Glutamatergic neuron (in vitro differentiated cells): Measurements from ENCODE around the gene CRYBG1. TPM values are rescaled to one million over a fixed set of nuclear protein-coding genes. Genes with fewer than 3 reads are reported as not detected.

Experiments
- DNase-seq: peaks from one replicate; pipeline ENCODE4 v3.0.0; 2022
- H3K27ac Mint-ChIP-seq: one replicate; pipeline ENCODE4 v1.8.0; 2020; ENCODE audit warnings: mild to moderate bottlenecking, mixed read lengths, inconsistent platforms; ENCODE audit not compliant: unreplicated experiment
- H3K27me3 Mint-ChIP-seq: one replicate; pipeline ENCODE4 v1.8.0; 2020; ENCODE audit warnings: mild to moderate bottlenecking, moderate library complexity, mixed read lengths, inconsistent platforms; ENCODE audit not compliant: unreplicated experiment
- H3K36me3 Mint-ChIP-seq: one replicate; pipeline ENCODE4 v1.8.0; 2020; ENCODE audit warnings: mild to moderate bottlenecking, mixed read lengths, inconsistent platforms; ENCODE audit not compliant: unreplicated experiment
- H3K4me1 Mint-ChIP-seq: one replicate; pipeline ENCODE4 v1.8.0; 2020; ENCODE audit warnings: mild to moderate bottlenecking, low read depth, mixed read lengths, inconsistent platforms; ENCODE audit not compliant: unreplicated experiment
- H3K4me3 Mint-ChIP-seq: one replicate; pipeline ENCODE4 v1.8.0; 2020; ENCODE audit warnings: mild to moderate bottlenecking, mixed read lengths, inconsistent platforms; ENCODE audit not compliant: unreplicated experiment
- H3K9me3 Mint-ChIP-seq: one replicate; pipeline ENCODE4 v1.8.0; 2020; ENCODE audit warnings: mild to moderate bottlenecking, moderate library complexity, mixed read lengths, inconsistent platforms; ENCODE audit not compliant: unreplicated experiment
- total RNA-seq: library from RNA; stranded (reverse); fragmentation: NEBNext Ultra II Directional; extraction: Animal tissue kit (Norgen Biotek cat#: 25700); gene quantifications from one replicate; pipeline ENCODE4 v1.2.1, GENCODE V29; 2021; ENCODE audit not compliant: unreplicated experiment
- TF ChIP-seq, protein P1 (sequence below): fragments of 200-600 bp; sonication (generic); IDR thresholded peaks from one replicate; pipeline ENCODE4 v1.5.0; 2021; ENCODE audit not compliant: partially characterized antibody, unreplicated experiment

CRYBG1 gene
- total RNA-seq, 1 donor from 2014 or later: 0.15 TPM

DNA sequence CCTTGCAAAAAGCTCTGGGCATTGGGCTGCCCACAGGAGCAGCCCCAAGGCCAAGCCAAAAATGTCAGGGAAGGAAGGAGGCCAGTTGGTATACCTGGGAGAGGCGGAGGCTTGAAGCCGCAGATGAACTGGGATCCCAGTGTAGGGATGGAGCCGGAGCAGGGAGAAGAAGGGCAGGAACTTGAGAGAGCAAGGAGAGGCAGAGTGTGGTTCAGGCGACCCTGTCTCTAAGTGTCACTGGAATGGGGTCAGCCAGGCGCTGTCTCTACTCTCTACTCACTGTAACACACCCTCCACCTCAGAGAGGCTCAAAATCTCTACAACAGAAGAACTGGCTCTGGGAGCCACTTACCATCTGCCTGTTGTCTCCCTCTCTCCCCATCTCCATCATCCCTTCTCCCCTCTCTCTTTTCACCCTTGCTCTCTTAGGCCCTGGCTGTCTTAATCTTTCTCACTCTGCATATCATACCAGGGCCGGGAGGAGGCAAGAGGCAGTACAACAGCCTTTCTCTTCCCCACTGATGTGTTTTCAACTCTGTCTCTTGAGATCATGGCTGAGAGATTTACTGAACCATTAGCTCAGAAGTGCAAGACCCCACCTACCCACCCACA is 93.3 kb downstream of the CRYBG1 start:
- Mint-ChIP-seq H3K36me3 (no peaks in the 10 kb centered on the region), H3K27me3 (no peaks in the 10 kb centered on the region), H3K9me3 (no peaks in the 10 kb centered on the region), H3K27ac (no peak overlapping the region), H3K4me3 (no peak overlapping the region), H3K4me1 (peaks cover 9% of the 10 kb centered on the region)
- TF ChIP-seq, protein P1, sequence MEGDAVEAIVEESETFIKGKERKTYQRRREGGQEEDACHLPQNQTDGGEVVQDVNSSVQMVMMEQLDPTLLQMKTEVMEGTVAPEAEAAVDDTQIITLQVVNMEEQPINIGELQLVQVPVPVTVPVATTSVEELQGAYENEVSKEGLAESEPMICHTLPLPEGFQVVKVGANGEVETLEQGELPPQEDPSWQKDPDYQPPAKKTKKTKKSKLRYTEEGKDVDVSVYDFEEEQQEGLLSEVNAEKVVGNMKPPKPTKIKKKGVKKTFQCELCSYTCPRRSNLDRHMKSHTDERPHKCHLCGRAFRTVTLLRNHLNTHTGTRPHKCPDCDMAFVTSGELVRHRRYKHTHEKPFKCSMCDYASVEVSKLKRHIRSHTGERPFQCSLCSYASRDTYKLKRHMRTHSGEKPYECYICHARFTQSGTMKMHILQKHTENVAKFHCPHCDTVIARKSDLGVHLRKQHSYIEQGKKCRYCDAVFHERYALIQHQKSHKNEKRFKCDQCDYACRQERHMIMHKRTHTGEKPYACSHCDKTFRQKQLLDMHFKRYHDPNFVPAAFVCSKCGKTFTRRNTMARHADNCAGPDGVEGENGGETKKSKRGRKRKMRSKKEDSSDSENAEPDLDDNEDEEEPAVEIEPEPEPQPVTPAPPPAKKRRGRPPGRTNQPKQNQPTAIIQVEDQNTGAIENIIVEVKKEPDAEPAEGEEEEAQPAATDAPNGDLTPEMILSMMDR: no peak
- no peak for DNase-seq

DNA sequence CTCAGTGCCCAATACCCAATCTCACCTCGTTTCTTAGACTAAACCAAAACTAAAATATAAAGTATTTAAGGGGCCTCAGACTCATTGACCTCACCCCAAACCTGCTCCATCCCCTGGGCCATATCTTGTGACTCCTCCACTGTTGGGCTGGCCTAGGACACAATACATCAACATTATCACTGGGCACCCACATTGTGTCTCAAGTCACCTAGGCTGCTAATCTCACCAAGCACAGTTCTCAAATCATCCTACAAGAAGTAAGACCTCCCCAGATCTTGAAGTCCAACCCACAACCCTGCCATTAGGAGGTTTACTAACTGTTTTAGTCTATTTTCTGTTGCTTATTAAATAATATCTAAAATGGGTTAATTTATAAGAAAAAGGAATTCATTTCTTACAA is 96.2 kb downstream of the CRYBG1 start:
- H3K4me3 Mint-ChIP-seq: no peak overlapping the region
- H3K9me3 Mint-ChIP-seq: no peaks in the 10 kb centered on the region
- TF ChIP-seq, protein P1: no peak
- H3K36me3 Mint-ChIP-seq: no peaks in the 10 kb centered on the region
- no peak for DNase-seq
- H3K27ac Mint-ChIP-seq: no peak overlapping the region
- peaks cover 5% of the 10 kb centered on the region for H3K4me1 Mint-ChIP-seq
- no peaks in the 10 kb centered on the region for H3K27me3 Mint-ChIP-seq

DNA sequence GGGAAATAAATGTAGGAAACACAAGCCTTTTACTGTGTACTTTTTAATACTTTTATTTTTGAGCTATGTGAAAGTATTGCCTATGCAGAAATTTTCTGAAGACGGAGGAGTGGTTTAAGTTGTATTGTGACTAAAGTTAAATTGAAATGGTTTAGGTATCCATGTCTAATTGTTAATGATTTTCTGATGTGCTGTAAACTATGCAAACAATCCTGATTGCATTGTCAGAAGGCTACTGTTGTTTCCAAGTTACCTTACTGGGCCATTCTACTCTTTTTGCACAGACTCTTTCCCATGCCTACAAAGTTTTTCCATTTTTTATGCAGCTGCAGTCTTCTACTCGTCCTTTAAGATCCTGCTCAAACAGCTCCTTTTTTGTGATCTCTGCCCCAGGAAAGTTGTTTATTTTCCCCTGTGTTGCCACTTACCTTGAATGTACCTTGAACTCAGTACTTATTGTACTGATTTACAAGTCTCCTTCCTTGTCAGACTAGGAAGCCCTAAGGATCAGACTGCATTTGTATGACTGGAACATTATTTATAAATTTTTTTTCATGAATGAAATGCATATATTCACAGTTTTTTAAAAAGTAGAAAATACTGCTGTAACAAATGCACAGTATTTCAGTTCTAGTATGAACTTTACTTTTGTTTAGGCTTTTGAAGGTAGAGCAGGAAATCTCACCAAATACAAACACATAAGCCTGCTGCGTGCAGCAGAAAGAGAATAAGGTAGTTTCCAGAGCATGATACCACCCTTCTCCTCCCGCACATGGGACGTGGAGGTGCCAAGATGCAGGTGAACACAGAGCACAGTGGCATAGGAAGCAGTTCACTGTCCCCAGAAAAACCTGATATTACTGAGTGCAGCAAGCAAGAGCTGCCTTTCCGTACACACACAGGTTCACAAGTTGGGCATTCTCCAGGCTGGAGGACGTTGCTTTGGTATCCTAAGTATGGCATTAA is 97.8 kb downstream of the CRYBG1 start:
- Mint-ChIP-seq H3K36me3 (no peaks in the 10 kb centered on the region), H3K9me3 (no peaks in the 10 kb centered on the region), H3K27me3 (no peaks in the 10 kb centered on the region), H3K27ac (no peak overlapping the region), H3K4me1 (peaks cover 5% of the 10 kb centered on the region), H3K4me3 (no peak overlapping the region)
- TF ChIP-seq, protein P1: no peak
- no peak for DNase-seq

DNA sequence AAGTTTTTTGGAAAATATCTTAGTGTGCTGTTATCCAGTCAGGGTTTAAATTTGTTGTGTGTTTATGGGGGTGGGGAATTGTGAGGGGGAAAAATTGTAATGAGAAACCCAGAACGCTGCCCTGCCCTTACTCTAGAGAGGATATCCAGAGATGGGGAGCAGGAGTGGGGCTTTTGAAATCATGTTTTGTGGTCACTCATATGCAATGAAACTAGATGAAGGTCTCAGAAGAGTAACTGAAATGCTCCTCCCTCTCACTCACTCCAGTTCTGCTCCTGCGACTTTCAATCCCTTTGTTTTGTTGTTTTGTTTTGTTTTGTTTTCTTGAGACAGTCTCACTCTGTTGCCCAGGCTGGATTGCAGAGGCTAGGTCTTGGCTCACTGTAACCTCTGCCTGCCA is 100.0 kb downstream of the CRYBG1 start:
- H3K27me3 Mint-ChIP-seq: no peaks in the 10 kb centered on the region
- H3K4me3 Mint-ChIP-seq: no peak overlapping the region
- no peak for DNase-seq
- H3K9me3 Mint-ChIP-seq: no peaks in the 10 kb centered on the region
- TF ChIP-seq, protein P1: no peak
- no peak overlapping the region for H3K27ac Mint-ChIP-seq
- H3K4me1 Mint-ChIP-seq: no peaks in the 10 kb centered on the region
- no peaks in the 10 kb centered on the region for H3K36me3 Mint-ChIP-seq

DNA sequence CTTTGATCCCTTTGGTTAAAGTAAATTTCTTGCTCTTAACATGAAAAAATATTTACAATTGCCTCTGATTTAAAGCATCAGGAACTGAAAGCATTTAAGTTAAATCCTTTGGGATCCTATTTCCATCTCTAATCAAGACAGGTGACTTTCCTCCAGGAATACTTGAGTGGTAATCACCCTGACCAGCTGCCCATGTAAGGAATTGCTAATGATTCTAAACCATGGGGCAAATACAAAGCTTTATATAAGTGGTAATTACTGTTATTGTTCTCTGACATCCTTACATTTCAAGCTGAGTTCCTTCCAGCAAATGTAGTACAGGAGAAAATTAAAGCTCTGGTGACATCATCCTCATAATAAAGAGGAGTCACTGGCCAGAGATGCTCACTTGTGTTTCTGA is 100.6 kb downstream of the CRYBG1 start:
- H3K4me3 Mint-ChIP-seq: no peak overlapping the region
- DNase-seq: no peak
- TF ChIP-seq, protein P1: no peak
- H3K36me3 Mint-ChIP-seq: no peaks in the 10 kb centered on the region
- H3K4me1 Mint-ChIP-seq: peaks cover 2% of the 10 kb centered on the region
- H3K9me3 Mint-ChIP-seq: no peaks in the 10 kb centered on the region
- H3K27me3 Mint-ChIP-seq: no peaks in the 10 kb centered on the region
- no peak overlapping the region for H3K27ac Mint-ChIP-seq
